ENCODE measurements around the gene PPARA.

The PPARA gene

DNA sequence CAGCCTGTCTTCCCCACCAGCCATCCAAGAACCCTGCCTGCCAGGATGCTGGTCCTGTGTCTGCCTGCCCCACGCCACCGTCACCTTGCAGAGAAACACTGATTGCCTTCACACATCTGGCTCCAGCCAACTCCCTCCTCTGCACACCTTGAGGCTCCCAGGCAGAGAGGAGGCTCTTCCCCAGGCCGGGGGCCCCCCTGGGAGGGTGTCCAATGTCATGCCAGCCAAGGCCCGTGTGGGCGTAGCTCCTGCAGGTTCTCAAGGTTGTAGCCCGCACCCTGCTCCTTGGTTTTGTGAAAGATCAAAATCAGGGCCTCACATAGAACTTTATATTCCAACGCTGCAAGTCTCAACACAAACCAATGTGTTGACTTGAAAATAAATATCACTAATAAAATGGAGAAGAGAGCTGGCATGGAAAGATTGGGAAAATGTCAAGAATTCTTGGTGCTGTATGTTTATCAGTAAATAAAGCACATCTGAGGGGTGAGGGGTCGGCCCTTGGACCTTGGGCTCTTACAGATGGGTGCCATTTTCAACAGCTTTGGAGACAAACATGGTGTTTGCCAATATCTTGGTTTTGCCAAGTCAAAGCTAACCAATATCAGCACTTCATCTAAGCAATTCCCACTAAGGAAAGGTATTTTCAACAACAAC lies 6.7 kb upstream of the PPARA start:
- no peak for DNase-seq (ENCODE audit: low read depth in 2 of 2)

DNA sequence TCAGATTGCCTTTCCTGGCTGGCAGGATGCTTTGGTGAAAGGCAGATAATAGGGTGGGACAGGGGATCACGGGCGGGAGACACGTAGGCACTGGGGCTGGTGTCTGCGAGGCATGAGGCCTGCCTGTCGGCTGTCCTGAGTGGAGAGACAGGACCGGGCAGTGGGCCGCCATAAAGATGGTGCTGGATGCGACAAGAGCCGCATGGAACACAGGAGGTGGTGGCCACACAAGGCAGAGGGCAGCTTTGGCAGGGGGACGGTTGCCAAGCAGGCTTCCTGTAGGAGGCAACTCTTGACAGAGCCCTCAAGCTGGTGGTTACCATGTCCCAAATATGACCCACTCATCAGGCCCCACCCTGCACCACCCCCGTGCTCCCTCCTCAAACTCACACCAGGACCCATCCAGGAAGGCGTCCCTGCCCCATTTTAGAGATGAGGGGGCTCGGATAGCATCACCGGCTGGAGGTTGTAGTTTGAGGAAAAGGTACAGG lies 4.9 kb upstream of the PPARA start:
- DNase-seq (ENCODE audit: low read depth in 2 of 2) = no peak

- DNase-seq (ENCODE audit: low read depth in 2 of 2) = no peak
These were observed 4.4 kb upstream of the PPARA start for GRCh38 chr22:46145896-46146295.

- DNase-seq (ENCODE audit: low read depth in 2 of 2) = no peak
These were observed 4.0 kb upstream of the PPARA start for GRCh38 chr22:46146329-46146728.

DNA sequence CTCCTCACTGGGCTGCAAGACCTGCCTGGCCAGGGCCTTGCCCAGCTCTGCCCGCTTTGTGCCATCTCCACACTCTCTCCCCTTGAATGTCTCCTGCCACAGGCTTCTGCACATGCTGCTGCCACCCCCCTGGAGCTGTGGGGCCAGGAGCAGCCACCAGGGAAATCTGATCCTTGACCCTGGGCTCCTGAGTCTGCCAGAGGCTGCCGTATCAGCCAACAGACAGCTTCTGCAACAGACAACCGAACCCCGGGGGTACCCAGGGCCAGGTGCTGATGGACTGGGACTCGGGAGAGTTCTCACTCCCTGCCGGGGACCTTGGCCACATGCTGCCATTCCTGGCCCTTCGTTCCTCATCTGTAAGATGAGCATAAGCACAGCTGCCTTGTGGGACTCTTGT lies 3.3 kb upstream of the PPARA start:
- no peak for DNase-seq (ENCODE audit: low read depth in 2 of 2)

GRCh38 chr22:46147471-46148267 lies 2.7 kb upstream of the PPARA start:
- no peak for DNase-seq (ENCODE audit: low read depth in 2 of 2)

GRCh38 chr22:46148336-46148735 lies 2.0 kb upstream of the PPARA start:
- DNase-seq (ENCODE audit: low read depth in 2 of 2) = no peak

DNA sequence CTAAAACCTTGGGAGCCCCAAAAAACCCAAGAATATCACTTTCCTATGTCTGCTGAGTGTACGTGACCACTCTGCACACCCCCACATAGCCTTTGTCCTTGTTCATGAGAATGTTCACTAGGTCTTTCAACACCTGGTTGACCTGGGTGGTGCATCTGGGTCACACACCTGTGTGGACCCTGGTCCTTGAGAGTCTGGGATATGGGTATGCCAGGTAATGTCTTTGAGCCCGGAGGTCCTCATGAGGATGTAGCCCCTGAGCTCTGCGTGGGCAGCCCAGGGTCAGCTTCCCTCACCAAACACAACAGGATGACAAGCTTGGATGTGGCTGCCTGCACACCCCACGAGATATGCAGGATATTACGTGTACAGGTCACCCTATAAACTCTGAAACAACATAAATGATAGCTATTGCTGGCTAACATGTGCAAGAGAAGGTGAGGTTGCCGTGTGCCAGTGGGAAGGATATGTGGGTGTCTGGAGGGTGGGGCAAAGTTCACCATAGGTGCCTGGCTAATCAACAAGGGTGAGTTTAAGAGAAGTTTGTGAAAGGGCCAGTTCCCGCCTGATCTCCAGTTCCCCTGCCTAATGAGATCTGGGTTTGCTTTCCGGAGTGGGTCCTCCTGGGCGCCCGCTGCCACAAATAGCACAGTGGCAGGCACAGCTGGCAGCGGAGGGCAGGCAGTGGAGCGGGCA lies 1.4 kb upstream of the PPARA start:
- no peak for DNase-seq (ENCODE audit: low read depth in 2 of 2)

- no peak for DNase-seq (ENCODE audit: low read depth in 2 of 2)
These were observed 753 bp upstream of the PPARA start for GRCh38 chr22:46149512-46150033.

GRCh38 chr22:46150655-46151477 lies 540 bp downstream of the PPARA start:
- peak in 1 of 2 donors; percentile 23 for DNase-seq (ENCODE audit: low read depth in 2 of 2)

DNA sequence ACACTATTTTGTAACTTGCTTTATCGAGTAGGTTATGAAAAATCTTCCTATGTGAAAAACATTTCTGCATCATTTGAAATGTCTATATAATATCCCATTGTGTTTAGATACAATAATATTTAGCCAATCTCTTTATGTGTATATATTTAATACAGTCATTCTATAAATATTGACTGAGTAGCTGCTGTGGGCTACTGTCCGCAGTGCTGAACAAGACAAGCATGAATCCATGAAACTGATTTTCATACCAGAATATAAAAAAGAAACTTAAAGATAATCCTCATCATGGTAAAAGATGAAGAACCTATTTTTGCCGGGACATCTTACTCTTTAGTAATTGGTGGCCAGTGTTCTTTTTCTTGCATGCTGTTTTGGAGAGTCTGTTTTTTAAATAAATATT lies 3.6 kb downstream of the PPARA start:
- no peak for DNase-seq (ENCODE audit: low read depth in 2 of 2)

GRCh38 chr22:46156031-46156430 lies 5.7 kb downstream of the PPARA start:
- no peak for DNase-seq (ENCODE audit: low read depth in 2 of 2)

GRCh38 chr22:46158283-46158682 lies 8.0 kb downstream of the PPARA start:
- DNase-seq (ENCODE audit: low read depth in 2 of 2) = no peak

DNA sequence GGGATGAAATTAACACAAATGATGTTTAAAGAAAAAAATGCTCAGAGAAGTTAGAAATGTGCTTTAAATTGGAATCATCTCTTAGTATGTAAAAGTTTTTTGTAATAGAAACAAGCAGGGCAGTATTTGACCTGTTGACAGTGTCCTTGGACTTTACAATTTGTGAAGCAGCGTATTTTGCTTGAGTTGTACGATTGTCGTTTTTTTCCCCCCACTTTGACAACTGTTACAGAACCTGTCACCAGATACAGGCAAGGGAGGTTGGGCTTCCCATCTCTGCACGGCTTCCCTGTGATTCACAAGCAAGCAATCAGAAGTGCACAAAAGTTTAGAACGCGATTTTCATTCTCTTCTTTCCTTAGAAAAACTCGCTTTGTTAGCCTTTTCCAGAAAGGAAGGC lies 8.9 kb downstream of the PPARA start:
- no peak for DNase-seq (ENCODE audit: low read depth in 2 of 2)

- no peak for DNase-seq (ENCODE audit: low read depth in 2 of 2)
These were observed 9.5 kb downstream of the PPARA start for GRCh38 chr22:46159777-46160176.

GRCh38 chr22:46162285-46162684 lies 12.0 kb downstream of the PPARA start:
- no peak for DNase-seq (ENCODE audit: low read depth in 2 of 2)

DNA sequence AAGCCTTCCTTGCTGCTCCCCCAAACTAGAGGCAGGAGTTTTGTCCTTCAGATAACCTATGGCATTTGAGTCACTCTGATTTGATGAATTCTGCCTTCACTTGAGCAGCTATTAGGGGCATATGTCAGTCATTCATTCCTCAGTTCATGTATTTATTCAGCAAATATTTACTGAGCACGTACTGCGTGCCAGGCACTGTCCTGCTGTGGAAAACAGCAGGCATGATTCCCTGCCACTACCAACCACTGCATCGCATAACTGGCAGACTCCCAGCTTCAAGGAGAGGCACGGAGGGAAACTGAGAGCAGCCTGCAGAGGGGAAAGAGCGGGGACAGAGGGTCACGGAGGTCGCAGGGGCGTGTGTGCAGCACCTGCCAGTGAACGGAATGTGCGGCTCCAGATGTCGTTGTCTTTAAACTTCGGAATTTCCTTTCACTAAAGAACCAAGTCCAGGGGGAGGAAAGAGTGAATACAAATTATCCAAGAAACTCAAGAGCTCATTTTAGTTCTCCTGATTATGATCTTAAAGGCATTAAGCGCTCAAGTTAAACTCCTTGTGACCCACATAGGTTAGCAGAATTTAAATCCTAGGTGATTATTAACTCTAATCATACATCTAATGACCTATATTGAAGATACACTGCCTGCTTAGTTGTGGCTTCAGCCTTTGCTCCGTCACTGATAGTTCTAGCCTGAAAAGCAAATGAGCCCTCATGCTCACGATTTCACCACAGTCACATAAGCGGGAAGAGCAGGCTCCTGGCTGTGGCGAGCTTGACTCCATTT lies 12.6 kb downstream of the PPARA start:
- DNase-seq (ENCODE audit: low read depth in 2 of 2) = no peak

DNA sequence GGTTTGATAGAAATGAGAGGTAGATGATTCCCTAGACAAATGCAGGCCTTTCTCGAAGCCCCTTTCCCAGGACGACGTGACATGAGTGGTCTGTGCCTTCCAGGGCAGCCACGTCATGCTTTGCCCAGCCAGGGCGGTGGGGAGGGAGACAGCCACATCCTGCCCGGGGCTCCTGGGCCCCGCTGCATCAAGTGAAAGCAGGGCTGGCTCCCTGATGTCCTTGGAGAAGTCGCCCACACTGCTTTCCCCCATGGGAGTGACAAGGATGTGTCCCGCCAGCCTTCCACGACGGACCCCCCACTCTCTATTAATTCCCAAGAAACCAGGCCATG lies 13.2 kb downstream of the PPARA start:
- no peak for DNase-seq (ENCODE audit: low read depth in 2 of 2)

GRCh38 chr22:46165977-46166376 lies 15.7 kb downstream of the PPARA start:
- no peak for DNase-seq (ENCODE audit: low read depth in 2 of 2)

DNA sequence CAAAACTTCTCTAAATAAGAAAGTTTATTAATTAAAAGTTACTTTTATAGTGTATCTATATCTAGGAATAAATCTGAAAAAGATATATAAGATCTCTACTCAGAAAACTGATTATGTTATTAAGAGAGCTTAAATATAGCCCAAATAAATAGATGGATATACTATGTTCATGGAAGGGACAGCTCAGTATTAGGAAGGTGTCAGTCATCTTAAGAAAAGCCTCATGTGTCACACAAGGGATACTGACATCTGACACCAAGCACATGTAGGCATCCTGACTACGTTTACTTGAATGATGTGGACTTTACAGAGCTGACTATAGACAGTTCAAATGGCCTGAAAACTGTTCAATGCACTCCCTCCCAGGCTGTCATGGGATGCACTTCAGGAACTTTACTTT lies 19.3 kb downstream of the PPARA start:
- DNase-seq (ENCODE audit: low read depth in 2 of 2) = no peak

GRCh38 chr22:46171940-46172339 lies 21.6 kb downstream of the PPARA start:
- no peak for DNase-seq (ENCODE audit: low read depth in 2 of 2)

All from stimulated activated CD8-positive, alpha-beta memory T cell treated with anti-CD3 and anti-CD28 coated beads, Interleukin-7, amount 100 ng/mL, for 1 hour (primary cell).